Trophoblast cell (in vitro differentiated cells and primary cell): ENCODE measurements around the gene UQCR10.

Source experiments
- DNase-seq, 2 donors: peaks; one replicate each; pipeline ENCODE4 v3.0.0-alpha.2; 2016
- H2AFZ ChIP-seq: 2 replicates; pipeline ENCODE4 v1.6.1; 2013; ENCODE audit warnings: low read length, moderate library complexity, mild to moderate bottlenecking; ENCODE audit not compliant: insufficient read depth, poor library complexity
- H2AK5ac ChIP-seq: 2 replicates; pipeline ENCODE4 v1.6.1; 2013; ENCODE audit warnings: mild to moderate bottlenecking, low read length
- H2BK120ac ChIP-seq: 2 replicates; pipeline ENCODE4 v1.6.1; 2013; ENCODE audit warnings: low read length, mild to moderate bottlenecking, moderate library complexity; ENCODE audit not compliant: insufficient read depth, poor library complexity
- H2BK12ac ChIP-seq: 2 replicates; pipeline ENCODE4 v1.6.1; 2013; ENCODE audit warnings: mild to moderate bottlenecking, low read length, moderate library complexity
- H2BK5ac ChIP-seq: 2 replicates; pipeline ENCODE4 v1.6.1; 2013; ENCODE audit warnings: low read length, low read depth, moderate library complexity, mild to moderate bottlenecking; ENCODE audit not compliant: poor library complexity
- H3K14ac ChIP-seq: 2 replicates; pipeline ENCODE4 v1.6.1; 2013; ENCODE audit warnings: mild to moderate bottlenecking, low read length
- H3K18ac ChIP-seq: 2 replicates; pipeline ENCODE4 v1.6.1; 2013; ENCODE audit warnings: mild to moderate bottlenecking, low read length
- H3K23ac ChIP-seq: 2 replicates; pipeline ENCODE4 v1.6.1; 2013; ENCODE audit warnings: low read length
- H3K27ac ChIP-seq: 2 replicates; pipeline ENCODE4 v1.5.1; 2013; ENCODE audit warnings: low read depth, mild to moderate bottlenecking, inconsistent platforms, low read length, moderate library complexity
- H3K27me3 ChIP-seq: 2 replicates; pipeline ENCODE4 v1.6.1; 2013; ENCODE audit warnings: inconsistent platforms, mild to moderate bottlenecking, low read length, moderate library complexity; ENCODE audit not compliant: insufficient read depth
- H3K36me3 ChIP-seq, 2 experiments: 1 replicate in 1 of 2; 2 replicates in 1 of 2; pipeline ENCODE4 v1.6.1; 2013; ENCODE audit warnings: low read length in 2 of 2, mild to moderate bottlenecking in 2 of 2, moderate library complexity in 1 of 2; ENCODE audit not compliant: insufficient read depth in 2 of 2, control insufficient read depth in 1 of 2
- H3K4ac ChIP-seq: 2 replicates; pipeline ENCODE4 v1.6.1; 2013; ENCODE audit warnings: low read depth, mild to moderate bottlenecking, low read length, moderate library complexity
- H3K4me1 ChIP-seq, 2 experiments: 1 replicate in 1 of 2; 2 replicates in 1 of 2; pipeline ENCODE4 v1.6.1; 2013; ENCODE audit warnings: low read length in 2 of 2, mild to moderate bottlenecking in 2 of 2, moderate library complexity in 1 of 2; ENCODE audit not compliant: insufficient read depth in 2 of 2, control insufficient read depth in 1 of 2
- H3K4me2 ChIP-seq: 2 replicates; pipeline ENCODE4 v1.6.1; 2013; ENCODE audit warnings: inconsistent platforms, mild to moderate bottlenecking, low read length, moderate library complexity
- H3K4me3 ChIP-seq: 2 replicates; pipeline ENCODE4 v1.5.1; 2013; ENCODE audit warnings: mild to moderate bottlenecking, low read depth, low read length, inconsistent platforms
- H3K79me1 ChIP-seq: one replicate; pipeline ENCODE4 v1.6.1; 2013; ENCODE audit warnings: low read length
- H3K79me2 ChIP-seq: 2 replicates; pipeline ENCODE4 v1.6.1; 2013; ENCODE audit warnings: low read length, mild to moderate bottlenecking; ENCODE audit not compliant: control insufficient read depth, insufficient read depth, poor library complexity
- H3K9ac ChIP-seq: 2 replicates; pipeline ENCODE4 v1.6.1; 2013; ENCODE audit warnings: mild to moderate bottlenecking, low read length
- H3K9me3 ChIP-seq: 2 replicates; pipeline ENCODE4 v1.6.1; 2013; ENCODE audit warnings: low read depth, mild to moderate bottlenecking, control low read depth, inconsistent platforms, low read length; ENCODE audit not compliant: insufficient read depth
- H4K12ac ChIP-seq: 2 replicates; pipeline ENCODE4 v1.6.1; 2013; ENCODE audit warnings: low read depth, mild to moderate bottlenecking, low read length, moderate library complexity
- H4K8ac ChIP-seq: 2 replicates; pipeline ENCODE4 v1.6.1; 2013; ENCODE audit warnings: low read depth, mild to moderate bottlenecking, low read length, moderate library complexity
- H4K91ac ChIP-seq: one replicate; pipeline ENCODE4 v1.6.1; 2013; ENCODE audit warnings: low read depth, mild to moderate bottlenecking, low read length, moderate library complexity
- WGBS: extraction: QIAGEN DNeasy Blood & Tissue Kit; methylation state at CpG from one replicate; pipeline ENCODE4 v1.1.7; 2013; ENCODE audit warnings: missing lambda C conversion rate; ENCODE audit not compliant: insufficient read length, insufficient coverage; ENCODE audit errors: extremely low coverage; 5-methylcytosine and 5-hydroxymethylcytosine counted together

UQCR10 gene

GRCh38 chr22:29784451-29785361 is 17.5 kb downstream of the UQCR10 start:
- Histone ChIP-seq H4K12ac (no peak overlapping the region), H3K4me2 (no peak overlapping the region), H4K8ac (no peak overlapping the region), H3K27ac (no peak overlapping the region), H3K4ac (no peak overlapping the region), H2BK5ac (no peak overlapping the region), H3K14ac (no peak overlapping the region), H2BK120ac (no peak overlapping the region), H3K36me3 (peaks cover 17 to 20% of the 10 kb centered on the region in 2 experiments), H4K91ac (no peak overlapping the region), H3K23ac (no peak overlapping the region), H3K4me3 (no peak overlapping the region), H3K27me3 (no peaks in the 10 kb centered on the region), H3K18ac (no peak overlapping the region), H2AK5ac (no peak overlapping the region), H3K4me1 (peaks cover 21 to 23% of the 10 kb centered on the region in 2 experiments), H3K9ac (no peak overlapping the region), H3K79me2 (no peaks in the 10 kb centered on the region), H2AFZ (no peak overlapping the region), H2BK12ac (no peak overlapping the region), H3K79me1 (no peaks in the 10 kb centered on the region), H3K9me3 (no peaks in the 10 kb centered on the region)
- no peak for DNase-seq
- WGBS = no CpG with 5 or more reads among the region's 9 CpGs

GRCh38 chr22:29786031-29786430 is 18.9 kb downstream of the UQCR10 start:
- H3K79me2 ChIP-seq = no peaks in the 10 kb centered on the region
- H3K14ac ChIP-seq = no peak overlapping the region
- no peak overlapping the region for H3K4me2 ChIP-seq
- H3K27ac ChIP-seq = no peak overlapping the region
- H3K9me3 ChIP-seq = peaks cover 4% of the 10 kb centered on the region
- H3K4me3 ChIP-seq = no peak overlapping the region
- H3K9ac ChIP-seq = no peak overlapping the region
- peak overlapping the region; percentile 18 for H2AK5ac ChIP-seq
- H2BK12ac ChIP-seq = no peak overlapping the region
- no peak overlapping the region for H4K8ac ChIP-seq
- WGBS = no CpG with 5 or more reads among the region's 5 CpGs
- no peak overlapping the region for H2BK120ac ChIP-seq
- H3K4me1 ChIP-seq = peaks cover 18 to 19% of the 10 kb centered on the region in 2 experiments
- no peak overlapping the region for H4K12ac ChIP-seq
- H3K18ac ChIP-seq = no peak overlapping the region
- H2BK5ac ChIP-seq = no peak overlapping the region
- no peak for DNase-seq
- H2AFZ ChIP-seq = no peak overlapping the region
- H4K91ac ChIP-seq = peak overlapping the region; percentile 32
- H3K79me1 ChIP-seq = no peaks in the 10 kb centered on the region
- no peak overlapping the region for H3K4ac ChIP-seq
- peaks cover 29 to 33% of the 10 kb centered on the region in 2 experiments for H3K36me3 ChIP-seq
- H3K23ac ChIP-seq = no peak overlapping the region
- no peaks in the 10 kb centered on the region for H3K27me3 ChIP-seq

- Histone ChIP-seq H3K4ac (no peak overlapping the region), H3K23ac (no peak overlapping the region), H3K4me1 (peaks cover 12 to 16% of the 10 kb centered on the region in 2 experiments), H4K12ac (no peak overlapping the region), H3K4me3 (no peak overlapping the region), H3K79me2 (no peaks in the 10 kb centered on the region), H3K27me3 (no peaks in the 10 kb centered on the region), H4K91ac (no peak overlapping the region), H2BK12ac (no peak overlapping the region), H3K14ac (no peak overlapping the region), H3K79me1 (no peaks in the 10 kb centered on the region), H2BK120ac (no peak overlapping the region), H4K8ac (no peak overlapping the region), H3K4me2 (no peak overlapping the region), H3K9ac (no peak overlapping the region), H2AFZ (no peak overlapping the region), H3K9me3 (peaks cover 4% of the 10 kb centered on the region), H2BK5ac (no peak overlapping the region), H3K18ac (no peak overlapping the region), H2AK5ac (no peak overlapping the region), H3K36me3 (peaks cover 41 to 45% of the 10 kb centered on the region in 2 experiments), H3K27ac (peak overlapping the region; percentile 18)
- peak; percentile 74 for DNase-seq
- no CpG with 5 or more reads among the region's 9 CpGs for WGBS
Measured at GRCh38 chr22:29787371-29787980, 20.3 kb downstream of the UQCR10 start.

- no CpG with 5 or more reads among the region's 27 CpGs for WGBS
- Histone ChIP-seq H3K9ac (no peak overlapping the region), H3K4me3 (no peak overlapping the region), H3K79me1 (no peaks in the 10 kb centered on the region), H3K14ac (peak overlapping the region; percentile 7), H2AFZ (no peak overlapping the region), H3K4me1 (peaks cover 8 to 16% of the 10 kb centered on the region in 2 experiments), H3K9me3 (peaks cover 4% of the 10 kb centered on the region), H3K18ac (no peak overlapping the region), H2BK12ac (no peak overlapping the region), H3K4ac (no peak overlapping the region), H3K27ac (no peak overlapping the region), H2BK5ac (no peak overlapping the region), H4K91ac (peak overlapping the region; percentile 2), H2BK120ac (no peak overlapping the region), H3K4me2 (no peak overlapping the region), H3K79me2 (no peaks in the 10 kb centered on the region), H3K23ac (no peak overlapping the region), H3K27me3 (no peaks in the 10 kb centered on the region), H3K36me3 (peaks cover 53 to 56% of the 10 kb centered on the region in 2 experiments), H2AK5ac (no peak overlapping the region), H4K8ac (no peak overlapping the region), H4K12ac (no peak overlapping the region)
- DNase-seq = peak; percentile 41 to 57
Measured at GRCh38 chr22:29788339-29789279, 21.4 kb downstream of the UQCR10 start.
